Fibroblast of lung (primary cell): ENCODE data around the gene MRPS26.

Experiments
- EZH2 ChIP-seq: IDR thresholded peaks from 2 replicates; pipeline ENCODE4 v1.5.1; 2012; ENCODE audit warnings: low read length, control low read depth, mild to moderate bottlenecking; ENCODE audit errors: missing control alignments
- TF ChIP-seq, protein P1 (sequence below), 2 donors: IDR thresholded peaks in 1 of 2; conservative IDR thresholded peaks in 1 of 2; 1 replicate in 1 of 2; 2 replicates in 1 of 2; pipeline ENCODE4 v1.5.1; 2011 to 2012; ENCODE audit warnings: low read length in 2 of 2, control low read depth in 1 of 2, inconsistent platforms in 1 of 2, low read depth in 1 of 2, mild to moderate bottlenecking in 1 of 2

GRCh38 chr20:3021777-3022176 is 24.1 kb upstream of the MRPS26 start:
- TF ChIP-seq, protein P1, sequence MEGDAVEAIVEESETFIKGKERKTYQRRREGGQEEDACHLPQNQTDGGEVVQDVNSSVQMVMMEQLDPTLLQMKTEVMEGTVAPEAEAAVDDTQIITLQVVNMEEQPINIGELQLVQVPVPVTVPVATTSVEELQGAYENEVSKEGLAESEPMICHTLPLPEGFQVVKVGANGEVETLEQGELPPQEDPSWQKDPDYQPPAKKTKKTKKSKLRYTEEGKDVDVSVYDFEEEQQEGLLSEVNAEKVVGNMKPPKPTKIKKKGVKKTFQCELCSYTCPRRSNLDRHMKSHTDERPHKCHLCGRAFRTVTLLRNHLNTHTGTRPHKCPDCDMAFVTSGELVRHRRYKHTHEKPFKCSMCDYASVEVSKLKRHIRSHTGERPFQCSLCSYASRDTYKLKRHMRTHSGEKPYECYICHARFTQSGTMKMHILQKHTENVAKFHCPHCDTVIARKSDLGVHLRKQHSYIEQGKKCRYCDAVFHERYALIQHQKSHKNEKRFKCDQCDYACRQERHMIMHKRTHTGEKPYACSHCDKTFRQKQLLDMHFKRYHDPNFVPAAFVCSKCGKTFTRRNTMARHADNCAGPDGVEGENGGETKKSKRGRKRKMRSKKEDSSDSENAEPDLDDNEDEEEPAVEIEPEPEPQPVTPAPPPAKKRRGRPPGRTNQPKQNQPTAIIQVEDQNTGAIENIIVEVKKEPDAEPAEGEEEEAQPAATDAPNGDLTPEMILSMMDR (conservative IDR thresholded peaks at IDR 0.05 in 1 of 2, IDR thresholded peaks at IDR 0.05 in 1 of 2; ENCODE audit: low read depth in 1 of 2, low read length in 2 of 2) = no peak
- TF ChIP-seq EZH2 = no peak
